ENCODE data around the gene STRIT1.
A peak's percentile ranks its signal among the peaks of the same experiment; 100 is the strongest.

STRIT1 gene

GRCh38 chr3:155293516-155293915 is at the start of gene STRIT1:
Gene STRIT1 (minus strand): TSS chr3:155293683.
- TF ChIP-seq CTCF (IDR thresholded peaks at IDR 0.05; ENCODE audit: low read depth, low read length), result no peak
- DNase-seq (ENCODE audit: low read depth in 2 of 2), result no peak
- H3K4me3 ChIP-seq (replicated peaks in 1 of 2; ENCODE audit: low read depth in 2 of 2, low read length in 2 of 2), result no peak within 1 kb of the TSS

GRCh38 chr3:155342344-155342743 is 48.9 kb upstream of the STRIT1 start:
- TF ChIP-seq CTCF (IDR thresholded peaks at IDR 0.05; ENCODE audit: low read depth, low read length), result no peak
- DNase-seq (ENCODE audit: low read depth in 2 of 2), result no peak
- no peak overlapping the region for H3K4me3 ChIP-seq (replicated peaks in 1 of 2; ENCODE audit: low read depth in 2 of 2, low read length in 2 of 2)

GRCh38 chr3:155339052-155339451 is 45.6 kb upstream of the STRIT1 start:
- no peak overlapping the region for H3K4me3 ChIP-seq (replicated peaks in 1 of 2; ENCODE audit: low read depth in 2 of 2, low read length in 2 of 2)
- no peak for DNase-seq (ENCODE audit: low read depth in 2 of 2)
- TF ChIP-seq CTCF (IDR thresholded peaks at IDR 0.05; ENCODE audit: low read depth, low read length), result no peak

GRCh38 chr3:155335724-155336354 is 42.4 kb upstream of the STRIT1 start:
- H3K4me3 ChIP-seq (replicated peaks in 1 of 2; ENCODE audit: low read depth in 2 of 2, low read length in 2 of 2), result no peak overlapping the region
- DNase-seq (ENCODE audit: low read depth in 2 of 2), result no peak
- no peak for TF ChIP-seq CTCF (IDR thresholded peaks at IDR 0.05; ENCODE audit: low read depth, low read length)

GRCh38 chr3:155334914-155335723 is 41.6 kb upstream of the STRIT1 start:
- DNase-seq (ENCODE audit: low read depth in 2 of 2), result peak; percentile 18 to 59
- no peak for TF ChIP-seq CTCF (IDR thresholded peaks at IDR 0.05; ENCODE audit: low read depth, low read length)
- no peak overlapping the region for H3K4me3 ChIP-seq (replicated peaks in 1 of 2; ENCODE audit: low read depth in 2 of 2, low read length in 2 of 2)

GRCh38 chr3:155334215-155334913 is 40.9 kb upstream of the STRIT1 start:
- no peak for DNase-seq (ENCODE audit: low read depth in 2 of 2)
- TF ChIP-seq CTCF (IDR thresholded peaks at IDR 0.05; ENCODE audit: low read depth, low read length), result no peak
- no peak overlapping the region for H3K4me3 ChIP-seq (replicated peaks in 1 of 2; ENCODE audit: low read depth in 2 of 2, low read length in 2 of 2)

All from cardiac fibroblast (primary cell).